A673 (cell line): ENCODE results near the gene POMGNT2.

Experiments used
- EZH2 ChIP-seq: fragments of 200-600 bp; sonication (generic); IDR thresholded peaks from 2 replicates; pipeline ENCODE4 v1.6.1; 2017; ENCODE audit warnings: borderline replicate concordance, low read depth, mild to moderate bottlenecking, mixed read lengths, antibody characterized with exemption, low read length; ENCODE audit not compliant: poor library complexity, severe bottlenecking
- TF ChIP-seq, protein P1 (sequence below): fragments of 300-800, 200-600 bp; sonication (generic); conservative IDR thresholded peaks from 2 replicates; pipeline ENCODE4 v1.5.1; 2017; ENCODE audit warnings: low read depth, mild to moderate bottlenecking, antibody characterized with exemption, low read length, moderate library complexity, mixed read lengths

DNA sequence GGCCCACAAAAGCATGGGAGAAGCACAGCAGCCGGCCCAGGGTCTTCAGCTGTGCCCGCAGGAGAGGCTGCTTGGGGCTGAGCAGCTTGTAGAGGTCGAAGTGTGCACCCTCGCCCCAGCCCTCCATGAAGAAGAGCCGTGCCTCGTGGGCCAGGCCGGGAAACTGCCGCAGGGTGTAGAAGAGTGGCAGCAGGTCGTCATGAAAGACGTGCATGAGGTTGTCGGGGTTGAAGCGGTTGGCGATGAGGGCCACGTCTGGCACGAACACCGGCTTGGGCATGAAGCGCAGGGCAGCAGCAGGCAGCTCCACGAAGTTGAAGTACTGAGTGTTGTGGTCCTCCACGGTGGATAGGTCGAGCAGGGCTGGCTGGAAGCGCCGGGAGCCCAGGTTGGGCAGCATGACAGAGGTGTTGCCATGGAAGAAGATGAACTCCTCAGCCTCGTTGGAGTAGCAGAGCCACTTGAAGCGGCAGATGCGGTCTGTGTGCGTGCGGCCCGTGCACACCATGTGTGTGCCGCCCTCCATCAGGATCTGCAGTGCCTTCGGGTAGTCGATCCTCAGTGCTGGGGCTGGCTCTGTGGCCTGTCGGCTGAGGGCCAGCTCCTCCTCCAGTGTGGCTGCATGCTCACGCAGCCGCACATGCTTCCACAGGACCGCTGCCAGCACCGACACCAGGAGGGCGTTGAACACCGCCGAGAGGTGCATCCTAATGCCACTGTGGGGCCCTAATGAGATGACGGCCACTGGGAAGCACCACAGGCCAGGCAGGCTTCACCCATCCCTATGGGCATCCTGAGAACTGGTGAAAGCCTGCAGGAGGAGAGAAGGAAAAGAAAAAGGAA lies 24.9 kb downstream of the POMGNT2 start:
- TF ChIP-seq, protein P1, sequence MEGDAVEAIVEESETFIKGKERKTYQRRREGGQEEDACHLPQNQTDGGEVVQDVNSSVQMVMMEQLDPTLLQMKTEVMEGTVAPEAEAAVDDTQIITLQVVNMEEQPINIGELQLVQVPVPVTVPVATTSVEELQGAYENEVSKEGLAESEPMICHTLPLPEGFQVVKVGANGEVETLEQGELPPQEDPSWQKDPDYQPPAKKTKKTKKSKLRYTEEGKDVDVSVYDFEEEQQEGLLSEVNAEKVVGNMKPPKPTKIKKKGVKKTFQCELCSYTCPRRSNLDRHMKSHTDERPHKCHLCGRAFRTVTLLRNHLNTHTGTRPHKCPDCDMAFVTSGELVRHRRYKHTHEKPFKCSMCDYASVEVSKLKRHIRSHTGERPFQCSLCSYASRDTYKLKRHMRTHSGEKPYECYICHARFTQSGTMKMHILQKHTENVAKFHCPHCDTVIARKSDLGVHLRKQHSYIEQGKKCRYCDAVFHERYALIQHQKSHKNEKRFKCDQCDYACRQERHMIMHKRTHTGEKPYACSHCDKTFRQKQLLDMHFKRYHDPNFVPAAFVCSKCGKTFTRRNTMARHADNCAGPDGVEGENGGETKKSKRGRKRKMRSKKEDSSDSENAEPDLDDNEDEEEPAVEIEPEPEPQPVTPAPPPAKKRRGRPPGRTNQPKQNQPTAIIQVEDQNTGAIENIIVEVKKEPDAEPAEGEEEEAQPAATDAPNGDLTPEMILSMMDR, result no peak
- TF ChIP-seq EZH2, result no peak
